MM.1S (cell line): ENCODE results near the gene DCAF10.
"Not testable (repeated sequence)": the region's sequence is repeated elsewhere in the genome, so short reads cannot be mapped to it uniquely, and the experiment has no call there.

ENCODE experiments used
- DNase-seq: peaks from one replicate; pipeline ENCODE4 v3.0.0-alpha.2; 2015
- H2AFZ ChIP-seq: fragments of 300-600 bp; sonication (generic); 2 replicates; pipeline ENCODE4 v1.6.0; 2016; ENCODE audit warnings: antibody characterized with exemption, low read length
- H3F3A ChIP-seq: fragments of 300-600 bp; sonication (generic); 2 replicates; pipeline ENCODE4 v1.6.1; 2016; ENCODE audit warnings: mild to moderate bottlenecking, antibody characterized with exemption, low read length, moderate library complexity, mixed read lengths; ENCODE audit not compliant: insufficient read depth
- H3K27ac ChIP-seq: fragments of 300-600 bp; sonication (generic); 2 replicates; pipeline ENCODE4 v1.5.1; 2016; ENCODE audit warnings: mild to moderate bottlenecking, low read length
- H3K27me3 ChIP-seq: fragments of 300-600 bp; sonication (generic); replicated peaks from 2 replicates; pipeline ENCODE4 v1.6.0; 2016; ENCODE audit warnings: low read length; ENCODE audit not compliant: insufficient read depth
- H3K36me3 ChIP-seq: fragments of 300-600 bp; sonication (generic); replicated peaks from 2 replicates; pipeline ENCODE4 v1.6.1; 2016; ENCODE audit warnings: mild to moderate bottlenecking, low read length, mixed read lengths; ENCODE audit not compliant: insufficient read depth
- H3K4me1 ChIP-seq: fragments of 300-600 bp; sonication (generic); 2 replicates; pipeline ENCODE4 v1.6.1; 2016; ENCODE audit warnings: low read length, mixed read lengths
- H3K4me2 ChIP-seq: fragments of 300-600 bp; sonication (generic); 2 replicates; pipeline ENCODE4 v1.6.0; 2016; ENCODE audit warnings: low read depth, low read length
- H3K4me3 ChIP-seq: fragments of 300-600 bp; sonication (generic); 2 replicates; pipeline ENCODE4 v1.5.1; 2016; ENCODE audit warnings: low read length, mixed read lengths
- H3K79me2 ChIP-seq: fragments of 300-600 bp; sonication (generic); 2 replicates; pipeline ENCODE4 v1.6.1; 2016; ENCODE audit warnings: mixed run types, low read length, mixed read lengths
- H3K9ac ChIP-seq: fragments of 300-600 bp; sonication (generic); 2 replicates; pipeline ENCODE4 v1.6.1; 2016; ENCODE audit warnings: low read length, mixed read lengths
- H3K9me2 ChIP-seq: fragments of 300-600 bp; sonication (generic); replicated peaks from 2 replicates; pipeline ENCODE4 v1.6.1; 2016; ENCODE audit warnings: mild to moderate bottlenecking, low read length, mixed read lengths; ENCODE audit not compliant: insufficient read depth
- H3K9me3 ChIP-seq: fragments of 300-600 bp; sonication (generic); replicated peaks from 2 replicates; pipeline ENCODE4 v1.6.1; 2016; ENCODE audit warnings: mild to moderate bottlenecking, low read length, mixed read lengths; ENCODE audit not compliant: insufficient read depth
- H4K20me1 ChIP-seq: fragments of 300-600 bp; sonication (generic); 2 replicates; pipeline ENCODE4 v1.6.1; 2016; ENCODE audit warnings: mild to moderate bottlenecking, low read length, moderate library complexity, mixed read lengths; ENCODE audit not compliant: insufficient read depth
- CTCF ChIP-seq: fragments of 300-600 bp; sonication (generic); IDR thresholded peaks from 2 replicates; pipeline ENCODE4 v1.5.1; 2016; ENCODE audit warnings: antibody characterized with exemption, low read length, mixed read lengths
- EZH2 ChIP-seq: fragments of 300-600 bp; sonication (generic); optimal IDR thresholded peaks from 2 replicates; pipeline ENCODE3; 2017; ENCODE audit warnings: low read depth, mild to moderate bottlenecking, antibody characterized with exemption, low read length, mixed read lengths
- EZH2phosphoT487 ChIP-seq: fragments of 300-600 bp; sonication (generic); IDR thresholded peaks from 2 replicates; pipeline ENCODE4 v1.6.1; 2018; ENCODE audit warnings: antibody characterized with exemption, low read length

Gene DCAF10

GRCh38 chr9:37820142-37820541 is 19.5 kb downstream of the DCAF10 start:
- Histone ChIP-seq H3K79me2 (peaks cover 11% of the 10 kb centered on the region; the same call in 1 of the 2 replicates), H3K9ac (no peak overlapping the region)

DNA sequence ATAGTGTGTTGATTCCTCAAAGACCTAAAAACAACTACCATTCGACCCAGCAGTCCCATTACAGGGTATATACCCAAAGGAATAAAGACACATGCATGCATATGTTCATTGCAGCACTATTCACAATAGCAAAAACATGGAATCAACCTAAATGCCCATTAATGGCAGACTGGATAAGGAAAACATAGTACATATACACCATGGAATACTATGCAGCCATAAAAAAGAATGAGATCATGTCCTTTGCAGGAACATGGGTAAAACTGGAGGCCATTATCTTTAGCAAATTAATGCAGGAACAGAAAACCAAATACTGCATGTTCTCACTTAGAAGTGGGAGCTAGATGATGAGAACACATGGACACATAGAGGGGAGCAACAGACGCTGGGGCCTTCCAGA is 24.6 kb downstream of the DCAF10 start:
- H3K27me3 ChIP-seq, H3K79me2 ChIP-seq, H3K4me1 ChIP-seq, H3K4me3 ChIP-seq, H2AFZ ChIP-seq, H3K4me2 ChIP-seq, H3K9ac ChIP-seq, H3K36me3 ChIP-seq, DNase-seq, H4K20me1 ChIP-seq, H3K9me2 ChIP-seq, H3F3A ChIP-seq, H3K27ac ChIP-seq, H3K9me3 ChIP-seq: not testable (repeated sequence)

More at GRCh38 chr9:37820142-37820541, 19.5 kb downstream of the DCAF10 start:
- Histone ChIP-seq H3F3A (peaks cover 28% of the 10 kb centered on the region), H3K36me3 (no peaks in the 10 kb centered on the region), H3K27ac (peak overlapping the region; percentile 38; the same call in 1 of the 2 replicates), H3K27me3 (no peaks in the 10 kb centered on the region), H3K4me3 (no peak overlapping the region; the same call in 1 of the 2 replicates), H3K4me1 (peaks cover 18% of the 10 kb centered on the region), H2AFZ (no peak overlapping the region), H4K20me1 (no peaks in the 10 kb centered on the region), H3K9me2 (no peaks in the 10 kb centered on the region), H3K4me2 (peak overlapping the region; percentile 39), H3K9me3 (no peaks in the 10 kb centered on the region)
- DNase-seq: peak; percentile 89
- TF ChIP-seq CTCF (no peak), EZH2phosphoT487 (no peak), EZH2 (no peak)

GRCh38 chr9:37827483-37828165 is 27.0 kb downstream of the DCAF10 start:
- H3K36me3 ChIP-seq: no peaks in the 10 kb centered on the region

More at GRCh38 chr9:37827483-37828165, 27.0 kb downstream of the DCAF10 start:
- H3K27me3 ChIP-seq: no peaks in the 10 kb centered on the region
- H2AFZ ChIP-seq: no peak overlapping the region
- TF ChIP-seq CTCF (no peak), EZH2 (no peak), EZH2phosphoT487 (no peak)
- H3K9ac ChIP-seq: no peak overlapping the region
- H3K4me1 ChIP-seq: no peaks in the 10 kb centered on the region
- H3K9me3 ChIP-seq: no peaks in the 10 kb centered on the region
- H3K4me3 ChIP-seq: no peak overlapping the region
- H3K9me2 ChIP-seq: no peaks in the 10 kb centered on the region
- no peaks in the 10 kb centered on the region for H3K79me2 ChIP-seq
- H3K4me2 ChIP-seq: no peak overlapping the region
- H4K20me1 ChIP-seq: no peaks in the 10 kb centered on the region
- no peaks in the 10 kb centered on the region for H3F3A ChIP-seq
- no peak for DNase-seq
- H3K27ac ChIP-seq: no peak overlapping the region
